HK-2 (cell line): Measurements from ENCODE around the gene GLUD2.
"Not testable (repeated sequence)": the region's sequence is repeated elsewhere in the genome, so short reads cannot be mapped to it uniquely, and the experiment has no call there.

Experiments used
- DNase-seq: peaks from one replicate; pipeline ENCODE4 v3.0.0-alpha.2; 2018; ENCODE audit not compliant: unreplicated experiment

The GLUD2 gene

GRCh38 chrX:121047441-121048419, at the start of gene GLUD2:
TSS of gene GLUD2 (plus strand) at chrX:121047610. CDS start at chrX:121047685, 75 bp downstream.
- peak; percentile 46 for DNase-seq

GRCh38 chrX:120999413-120999812, 48.0 kb upstream of the GLUD2 start:
- no peak for DNase-seq

GRCh38 chrX:121000589-121000988, 46.8 kb upstream of the GLUD2 start:
- DNase-seq = no peak

GRCh38 chrX:121008920-121009319, 38.5 kb upstream of the GLUD2 start:
- DNase-seq = no peak

DNA sequence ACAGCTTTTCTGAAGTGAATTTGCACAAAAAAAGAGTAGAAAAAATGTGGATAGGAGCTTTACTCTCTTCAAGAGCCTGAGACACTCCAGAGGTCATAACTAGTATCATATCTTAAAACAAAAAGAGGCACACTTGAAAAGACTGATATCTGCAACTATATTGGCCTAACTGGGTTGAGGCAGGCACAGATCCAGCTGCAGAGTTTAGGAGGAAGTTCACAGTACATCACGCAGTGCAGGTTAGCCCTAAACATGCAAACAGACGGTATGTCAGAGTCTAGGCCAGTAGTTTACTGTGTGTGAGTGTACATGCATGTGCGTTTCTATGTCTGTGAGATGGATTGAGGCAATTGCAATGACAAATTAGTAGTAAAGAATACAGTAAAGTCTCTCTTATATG, 37.6 kb upstream of the GLUD2 start:
- no peak for DNase-seq

DNA sequence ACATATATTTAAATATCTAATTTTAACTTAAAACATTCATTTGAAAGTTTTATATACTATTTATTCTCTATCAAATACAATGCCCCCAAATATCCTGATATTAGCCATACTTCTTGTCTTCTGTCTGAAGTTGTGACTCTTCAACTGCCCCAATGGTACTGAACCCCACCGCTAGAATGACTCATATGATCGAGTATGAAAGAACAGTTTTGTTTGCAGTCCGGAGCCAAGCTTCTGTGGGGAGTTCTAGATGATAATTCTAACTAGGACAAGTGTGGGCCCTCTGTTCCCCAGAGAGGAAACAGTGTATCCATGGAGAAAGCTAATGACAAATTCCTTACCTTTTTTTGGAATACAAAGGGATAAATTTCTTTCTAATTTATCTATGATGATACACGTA, 37.2 kb upstream of the GLUD2 start:
- DNase-seq = no peak

- no peak for DNase-seq
These were observed 36.2 kb upstream of the GLUD2 start for GRCh38 chrX:121011254-121011653.

DNA sequence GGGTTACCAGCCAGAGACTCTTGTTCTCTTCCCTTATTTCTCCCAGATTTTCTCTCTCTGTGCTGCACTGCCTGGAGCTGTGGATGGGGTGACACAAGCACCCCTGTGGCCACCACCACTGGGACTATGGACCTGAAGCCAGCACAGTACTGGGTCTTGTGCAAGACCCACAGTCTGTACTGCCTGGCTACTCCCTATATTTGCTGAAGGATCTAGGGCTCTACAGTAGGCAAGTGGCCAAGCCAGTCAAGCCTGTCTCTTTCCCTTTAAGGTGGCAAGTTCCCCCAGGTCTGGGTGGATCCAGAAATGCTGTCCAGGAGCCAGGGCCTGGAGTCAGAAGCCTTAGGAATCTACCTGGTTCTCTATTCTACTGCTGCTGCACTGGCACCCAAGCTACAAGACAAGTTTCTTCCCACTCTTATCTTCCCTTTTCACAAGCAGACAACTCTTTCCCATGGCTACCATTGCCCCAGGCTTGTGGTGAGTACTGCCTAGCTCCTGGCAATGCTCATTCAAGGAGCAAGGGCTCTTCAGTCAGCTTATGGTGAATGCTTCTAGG, 33.4 kb upstream of the GLUD2 start:
- no peak for DNase-seq

DNA sequence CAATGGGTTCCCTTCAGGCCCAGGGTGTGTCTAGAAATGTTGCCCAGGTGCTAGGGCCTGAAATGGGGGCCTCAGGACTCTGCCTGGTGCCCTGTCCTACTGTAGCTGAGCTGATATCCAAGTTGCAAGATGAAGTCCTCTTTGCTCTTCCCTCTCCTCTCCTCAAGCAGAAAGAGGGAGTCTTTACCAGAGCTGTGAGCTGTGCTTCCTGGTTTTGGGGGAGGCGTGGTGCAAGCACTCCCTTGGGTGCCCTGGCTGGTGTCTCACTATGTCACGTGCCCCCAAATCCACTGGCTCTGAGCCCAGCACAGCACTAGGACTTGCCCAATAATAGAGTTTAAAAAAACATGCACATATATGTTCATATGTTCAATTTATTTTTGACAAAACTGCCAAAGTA, 32.6 kb upstream of the GLUD2 start:
- DNase-seq = no peak

GRCh38 chrX:121028419-121028818, 19.0 kb upstream of the GLUD2 start:
- no peak for DNase-seq

GRCh38 chrX:121030083-121030482, 17.3 kb upstream of the GLUD2 start:
- DNase-seq = no peak

DNA sequence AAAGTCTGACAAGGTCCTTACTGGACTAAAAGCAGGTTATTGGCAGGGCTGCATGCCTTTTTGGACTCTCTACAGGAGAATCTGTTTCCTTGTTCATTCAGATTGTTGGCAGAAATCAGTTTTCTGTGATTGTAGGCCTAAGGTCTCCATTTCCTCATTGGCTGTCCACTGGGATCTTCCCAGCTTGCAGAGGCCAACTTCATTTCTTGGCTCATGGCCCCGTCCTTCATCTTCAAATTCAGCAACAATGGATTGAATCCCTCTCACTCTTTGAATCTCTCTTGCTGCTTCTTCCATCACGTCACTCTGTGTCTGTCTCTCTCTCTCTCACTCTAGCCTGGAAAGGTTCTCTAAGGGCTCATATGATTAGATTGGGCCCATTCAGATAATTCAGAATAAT, 14.9 kb upstream of the GLUD2 start:
- DNase-seq = no peak

DNA sequence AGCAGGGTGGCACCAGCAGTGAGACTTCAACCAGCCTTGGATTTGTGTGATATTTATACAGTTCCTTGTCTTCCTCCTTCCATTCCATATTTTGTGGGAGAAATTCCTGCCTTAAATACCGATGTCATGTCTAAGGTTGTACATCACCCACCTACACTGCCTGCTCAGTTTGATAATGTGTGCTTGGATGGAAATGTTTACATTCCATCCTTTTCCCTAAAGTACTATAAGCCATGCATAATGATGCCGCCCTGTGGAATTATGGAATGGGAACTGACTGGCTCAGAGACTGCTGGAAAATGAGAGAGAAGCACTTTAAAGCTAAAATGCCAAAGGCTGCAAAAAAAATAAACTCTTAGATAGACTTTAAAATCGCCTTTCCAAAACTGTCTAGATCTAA, 11.3 kb upstream of the GLUD2 start:
- no peak for DNase-seq

- no peak for DNase-seq
These were observed 10.5 kb upstream of the GLUD2 start for GRCh38 chrX:121036951-121037350.

DNA sequence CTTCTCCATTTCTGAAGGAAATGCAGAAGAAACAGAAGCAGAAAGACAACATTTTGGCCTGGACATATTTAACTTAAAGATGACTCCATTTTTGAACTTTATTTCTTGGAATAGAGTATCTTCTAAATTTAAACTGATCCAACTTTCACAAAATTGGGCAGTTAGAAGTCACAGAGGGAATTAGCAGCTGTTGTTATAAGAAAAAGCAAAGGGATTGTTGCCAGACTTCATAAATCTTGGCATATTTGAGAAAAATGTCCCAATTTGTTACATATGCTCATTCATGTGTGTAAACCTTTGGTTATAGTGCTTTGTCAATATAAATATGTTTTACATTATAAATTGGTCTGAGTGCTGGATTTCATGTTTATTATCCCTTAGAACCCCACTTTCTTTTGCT, 3.4 kb downstream of the GLUD2 start:
- DNase-seq = no peak

- DNase-seq = no peak
These were observed 4.7 kb downstream of the GLUD2 start for GRCh38 chrX:121052122-121052521.

DNA sequence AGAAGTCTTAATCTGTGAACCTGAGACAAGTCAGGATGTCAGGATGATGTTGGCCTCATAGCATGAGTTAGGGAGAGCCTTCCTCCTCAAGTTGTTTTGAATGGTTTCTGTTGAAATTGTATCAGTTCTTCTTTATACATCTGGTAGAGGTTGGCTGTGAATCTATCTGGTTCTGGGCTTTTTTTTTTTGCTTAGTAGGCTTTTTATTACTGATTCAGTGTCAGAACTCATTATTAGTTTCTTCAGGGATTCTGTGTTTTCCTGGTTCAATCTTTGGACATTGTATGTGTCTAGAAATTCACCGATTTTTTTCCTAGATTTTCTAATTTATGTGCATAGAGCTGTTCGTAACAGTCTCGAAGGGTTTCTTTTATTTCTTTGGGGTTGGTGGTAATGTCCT, 14.9 kb downstream of the GLUD2 start:
- DNase-seq = no peak

GRCh38 chrX:121064579-121064978, 17.2 kb downstream of the GLUD2 start:
- no peak for DNase-seq

GRCh38 chrX:121084247-121084646, 36.8 kb downstream of the GLUD2 start:
- not testable (repeated sequence) for DNase-seq

DNA sequence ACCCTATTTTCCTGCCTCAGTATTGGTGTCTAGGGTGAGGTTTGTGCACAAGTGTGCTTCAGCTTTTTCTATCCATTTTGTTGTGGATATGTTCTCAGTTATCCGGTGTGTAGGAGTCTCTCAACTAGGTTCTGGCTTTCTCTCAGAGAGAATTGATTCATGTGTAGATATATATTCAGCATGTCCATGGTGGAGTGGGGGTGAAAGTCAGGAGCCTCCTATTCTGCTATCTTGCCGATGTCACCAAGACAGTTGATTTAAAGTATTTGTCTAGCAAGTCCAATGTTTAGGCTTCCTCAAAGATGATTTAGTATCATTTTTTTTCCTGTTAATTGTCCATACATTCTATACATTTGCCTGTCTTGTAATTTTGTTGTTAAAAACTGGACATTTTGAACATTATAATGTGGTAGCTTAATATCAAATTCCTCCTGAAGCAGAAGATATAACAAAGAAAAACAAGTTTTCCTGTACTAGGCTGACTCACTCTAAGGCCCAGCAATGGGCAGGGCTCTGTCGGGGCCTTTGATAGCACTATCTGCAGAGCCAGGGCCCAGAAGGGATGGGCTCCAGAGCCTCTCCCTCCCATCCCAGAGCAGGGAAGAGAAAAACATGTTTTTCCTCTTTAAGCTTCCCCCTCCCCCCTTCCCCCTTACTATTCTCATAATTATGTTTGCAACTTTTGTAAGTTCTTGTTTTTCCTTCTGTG, 37.6 kb downstream of the GLUD2 start:
- no peak for DNase-seq

GRCh38 chrX:121085612-121086010, 38.2 kb downstream of the GLUD2 start:
- no peak for DNase-seq

DNA sequence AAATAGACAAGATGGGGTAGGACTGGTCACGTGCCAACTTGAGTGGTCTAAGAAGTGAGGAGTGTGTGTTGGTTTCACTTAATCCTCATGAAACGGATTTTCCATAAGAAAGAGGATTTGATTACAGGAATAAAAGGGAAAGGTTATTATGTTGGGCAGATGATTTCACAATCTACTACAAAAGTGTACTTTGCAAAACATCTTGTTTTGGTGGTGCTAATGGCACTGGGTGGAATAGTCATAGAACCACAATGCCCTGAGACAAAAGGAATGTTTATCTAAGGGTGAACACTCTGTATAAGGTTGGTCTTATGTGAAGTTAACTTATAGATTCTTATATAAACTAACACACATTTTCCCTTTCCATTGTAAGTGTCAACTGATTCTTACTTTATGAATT, 45.6 kb downstream of the GLUD2 start:
- DNase-seq = no peak
